Adrenal gland (tissue), 12 donors: ENCODE results near the gene IL6R. TPM values are rescaled to one million over a fixed set of nuclear protein-coding genes. Genes with fewer than 3 reads are reported as not detected.

ENCODE experiments used
- DNase-seq, 7 donors: peaks; one replicate each; pipeline ENCODE4 v3.0.0-alpha.2; 2019 to 2020
- H3K27ac ChIP-seq, 5 donors: fragments of 200-600 bp; sonication (generic) in 4 of 5; 1 replicate in 3 of 5; 2 replicates in 2 of 5; pipeline versions ENCODE4 v1.5.1 to v1.8.0; 2016 to 2020; ENCODE audit warnings: mild to moderate bottlenecking in 1 of 5
- H3K27me3 ChIP-seq: fragments of 200-600 bp; 2 replicates; pipeline ENCODE4 v1.8.0; 2021
- H3K36me3 ChIP-seq, 2 donors: fragments of 200-600 bp; replicated peaks in 1 of 2; 1 replicate in 1 of 2; 2 replicates in 1 of 2; pipeline versions ENCODE4 v1.5.1 to v1.8.0; 2018 to 2022
- H3K4me1 ChIP-seq, 2 donors: fragments of 200-600 bp; replicated peaks in 1 of 2; 1 replicate in 1 of 2; 2 replicates in 1 of 2; pipeline versions ENCODE4 v1.5.1 to v1.8.0; 2018 to 2021
- H3K4me3 ChIP-seq, 4 donors: fragments of 200-600 bp; sonication (generic) in 3 of 4; one replicate each; pipeline ENCODE4 v1.5.1; 2016 to 2018
- H3K9me3 ChIP-seq, 3 donors: fragments of 200-600 bp; sonication (generic) in 1 of 3; replicated peaks in 1 of 3; 1 replicate in 2 of 3; 2 replicates in 1 of 3; pipeline versions ENCODE4 v1.5.1 to v1.8.0; 2016 to 2021
- POLR2A ChIP-seq, 2 donors: fragments of 450-650 bp; IDR thresholded peaks; one replicate each; pipeline ENCODE4 v1.6.1; 2017; ENCODE audit warnings: antibody characterized with exemption in 2 of 2, mild to moderate bottlenecking in 2 of 2, moderate library complexity in 1 of 2
- WGBS, 4 donors: extraction: QIAGEN DNeasy Blood & Tissue Kit in 2 of 4; methylation state at CpG; one replicate each; pipeline versions ENCODE4 v1.1.5 to v1.1.7; 2013 to 2017; 5-methylcytosine and 5-hydroxymethylcytosine counted together
- intact Hi-C, 2 donors: fragments of 100-400 bp; cut with DNase I; formaldehyde crosslinking; loops; one replicate each; pipeline versions ENCODE4 v1.14.1 to v1.15.0; 2022 to 2023
- polyA plus RNA-seq, 3 donors: library from polyadenylated mRNA; stranded (reverse); fragments of 200-250 nt in 2 of 3; fragments of 350-450 nt in 1 of 3; fragmentation: Illumina TruSeq in 1 of 3; extraction: RNeasy Lipid Tissue Mini Kit (QIAGEN cat#74804) in 1 of 3; gene quantifications; one replicate each; pipeline ENCODE4 v1.2.3, GENCODE V29; 2013 to 2014
- total RNA-seq, 9 donors: library from RNA; depleted of rRNA in 4 of 9; stranded (reverse); fragments of >200 nt in 4 of 9; fragments of 120-200 nt in 1 of 9; fragmentation: NEBNext Ultra II Directional in 1 of 9; extraction: Animal tissue kit (Norgen Biotek cat#: 25700) in 1 of 9; gene quantifications; one replicate each; pipeline versions ENCODE4 v1.1.0 to v1.2.4, GENCODE V29; 2013 to 2023
- TF ChIP-seq, protein P1 (sequence below), 6 experiments: fragments of 450-650 bp in 4 of 6; fragments of 200-600 bp in 2 of 6; sonication (generic) in 1 of 6; IDR thresholded peaks; 1 replicate in 5 of 6; 2 replicates in 1 of 6; pipeline versions ENCODE4 v1.5.1 to v1.8.0; 2016 to 2021; ENCODE audit warnings: antibody characterized with exemption in 6 of 6, mild to moderate bottlenecking in 2 of 6, moderate library complexity in 1 of 6
- donor health status: healthy with polysubstance abuse.
- donor health status: Bipolar disorder and iron deficiency.
- donor health status: DM: yes; HTN: yes; CAD: no.
- donor health status: DM: no; HTN: no; CAD: no.
- donor health status: DM: no; HTN: no; CAD: no.
- donor health status: DM: yes; HTN: yes; CAD: no.

The IL6R gene
- total and polyA plus RNA-seq, 12 donors: 4.4 to 43.0 (median 13.6) TPM

DNA sequence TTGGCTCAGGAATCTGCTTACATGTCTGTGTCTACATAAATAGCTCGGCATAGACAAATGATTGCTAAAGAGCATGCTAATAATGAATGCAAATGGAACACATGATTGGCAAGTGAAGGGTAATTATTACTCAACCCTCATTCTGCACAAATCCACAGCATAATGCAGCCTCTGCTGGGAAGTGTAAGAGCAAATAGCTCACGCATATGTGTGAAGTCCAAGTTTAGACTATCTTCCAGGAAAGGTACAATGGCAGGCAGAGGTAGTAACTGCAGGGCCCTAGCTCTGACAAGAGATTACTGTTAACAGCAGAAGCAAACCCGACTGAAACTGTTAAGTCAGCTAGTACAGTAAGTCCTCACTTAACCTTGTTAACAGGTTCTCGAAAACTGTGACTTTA, 7.0 kb upstream of the IL6R start:
- no peaks in the 10 kb centered on the region for H3K27me3 ChIP-seq
- H3K4me3 ChIP-seq: no peak overlapping the region
- no peak for DNase-seq
- H3K27ac ChIP-seq: no peak overlapping the region
- intact Hi-C loops: no loop called here
- no peak for TF ChIP-seq POLR2A (IDR thresholded peaks at IDR 0.05)
- TF ChIP-seq, protein P1, sequence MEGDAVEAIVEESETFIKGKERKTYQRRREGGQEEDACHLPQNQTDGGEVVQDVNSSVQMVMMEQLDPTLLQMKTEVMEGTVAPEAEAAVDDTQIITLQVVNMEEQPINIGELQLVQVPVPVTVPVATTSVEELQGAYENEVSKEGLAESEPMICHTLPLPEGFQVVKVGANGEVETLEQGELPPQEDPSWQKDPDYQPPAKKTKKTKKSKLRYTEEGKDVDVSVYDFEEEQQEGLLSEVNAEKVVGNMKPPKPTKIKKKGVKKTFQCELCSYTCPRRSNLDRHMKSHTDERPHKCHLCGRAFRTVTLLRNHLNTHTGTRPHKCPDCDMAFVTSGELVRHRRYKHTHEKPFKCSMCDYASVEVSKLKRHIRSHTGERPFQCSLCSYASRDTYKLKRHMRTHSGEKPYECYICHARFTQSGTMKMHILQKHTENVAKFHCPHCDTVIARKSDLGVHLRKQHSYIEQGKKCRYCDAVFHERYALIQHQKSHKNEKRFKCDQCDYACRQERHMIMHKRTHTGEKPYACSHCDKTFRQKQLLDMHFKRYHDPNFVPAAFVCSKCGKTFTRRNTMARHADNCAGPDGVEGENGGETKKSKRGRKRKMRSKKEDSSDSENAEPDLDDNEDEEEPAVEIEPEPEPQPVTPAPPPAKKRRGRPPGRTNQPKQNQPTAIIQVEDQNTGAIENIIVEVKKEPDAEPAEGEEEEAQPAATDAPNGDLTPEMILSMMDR (IDR thresholded peaks at IDR 0.05): no peak
- H3K4me1 ChIP-seq: no peaks in the 10 kb centered on the region
- H3K9me3 ChIP-seq: no peaks in the 10 kb centered on the region
- 69 to 89% (median 80%) methylated on average over 4 of the region's 4 CpGs for WGBS, 4 donors
- H3K36me3 ChIP-seq: no peaks in the 10 kb centered on the region

DNA sequence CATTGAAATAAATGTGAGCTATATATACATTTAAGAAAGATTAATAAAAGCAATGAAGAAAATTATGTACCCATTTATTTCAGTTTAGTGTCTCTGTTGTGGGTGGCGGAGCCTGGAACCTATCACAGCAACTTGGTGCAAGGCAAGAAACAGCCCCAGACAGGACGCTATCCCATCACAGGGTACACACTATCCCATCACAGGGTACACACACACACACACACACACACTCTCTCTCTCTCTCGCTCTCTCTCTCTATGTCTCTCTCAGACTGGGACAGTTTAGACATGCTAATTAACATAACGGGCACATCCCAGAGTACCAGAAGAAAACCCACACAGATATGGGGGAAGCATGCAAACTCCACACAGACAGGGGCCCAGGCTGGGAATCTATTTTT, 6.5 kb upstream of the IL6R start:
- no peak for DNase-seq
- no peak overlapping the region for H3K27ac ChIP-seq
- intact Hi-C loops: no loop called here
- no peaks in the 10 kb centered on the region for H3K36me3 ChIP-seq
- 90 to 99% (median 95%) methylated on average over 4 of the region's 4 CpGs for WGBS, 4 donors
- H3K27me3 ChIP-seq: no peaks in the 10 kb centered on the region
- no peak for TF ChIP-seq POLR2A (IDR thresholded peaks at IDR 0.05)
- TF ChIP-seq, protein P1 (IDR thresholded peaks at IDR 0.05): no peak
- H3K9me3 ChIP-seq: no peaks in the 10 kb centered on the region
- no peak overlapping the region for H3K4me3 ChIP-seq
- H3K4me1 ChIP-seq: no peaks in the 10 kb centered on the region

- 66 to 75% (median 74%) methylated on average over 4 of the region's 4 CpGs for WGBS, 4 donors
- H3K4me1 ChIP-seq: peaks cover 3 to 5% of the 10 kb centered on the region in 2 donors
- H3K27ac ChIP-seq: no peak overlapping the region
- intact Hi-C loops: loop anchor here in 1 of 2 donors (10.0 kb wide), 1 partner anchor 74 kb away; no protein-coding TSS in a partner anchor
- no peak for TF ChIP-seq POLR2A (IDR thresholded peaks at IDR 0.05)
- TF ChIP-seq, protein P1 (IDR thresholded peaks at IDR 0.05): no peak
- H3K9me3 ChIP-seq: no peaks in the 10 kb centered on the region
- H3K4me3 ChIP-seq: no peak overlapping the region
- no peaks in the 10 kb centered on the region for H3K27me3 ChIP-seq
- DNase-seq: no peak
- H3K36me3 ChIP-seq: no peaks in the 10 kb centered on the region
Measured at GRCh38 chr1:154400381-154400801, 4.8 kb upstream of the IL6R start.

GRCh38 chr1:154402409-154402921, 2.7 kb upstream of the IL6R start:
- peak in 1 of 7 donors; percentile 43 for DNase-seq
- Histone ChIP-seq H3K36me3 (no peaks in the 10 kb centered on the region), H3K27me3 (no peaks in the 10 kb centered on the region), H3K27ac (no peak overlapping the region), H3K4me1 (peaks cover 10 to 20% of the 10 kb centered on the region in 2 donors), H3K4me3 (no peak overlapping the region), H3K9me3 (no peaks in the 10 kb centered on the region)
- WGBS, 4 donors: 86 to 92% (median 91%) methylated on average over 2 to 4 of the region's 4 CpGs
- TF ChIP-seq, protein P1 (IDR thresholded peaks at IDR 0.05): no peak
- TF ChIP-seq POLR2A (IDR thresholded peaks at IDR 0.05): no peak
- intact Hi-C loops: loop anchor here in 1 of 2 donors (10.0 kb wide), 1 partner anchor 72 kb away; no protein-coding TSS in a partner anchor
